HEK293 (cell line): ENCODE data around the gene ZNF48.

Source experiments
- GLIS1 ChIP-seq: fragments of 450-650 bp; formaldehyde crosslinking; IDR thresholded peaks from 2 replicates; pipeline ENCODE4 v1.5.1; 2016; ENCODE audit warnings: missing biosample characterization, missing genetic modification characterization
- KLF8 ChIP-seq: fragments of 450-650 bp; formaldehyde crosslinking; IDR thresholded peaks from 2 replicates; pipeline ENCODE4 v1.5.1; 2016; ENCODE audit warnings: missing biosample characterization, missing genetic modification characterization
- KLF9 ChIP-seq: fragments of 450-650 bp; formaldehyde crosslinking; IDR thresholded peaks from 2 replicates; pipeline ENCODE4 v1.5.1; 2016; ENCODE audit warnings: missing biosample characterization, missing genetic modification characterization, low read depth
- PATZ1 ChIP-seq: fragments of 450-650 bp; formaldehyde crosslinking; IDR thresholded peaks from 2 replicates; pipeline ENCODE4 v1.5.1; 2016; ENCODE audit warnings: missing biosample characterization, missing genetic modification characterization
- PBX3 ChIP-seq: sonication (generic); formaldehyde crosslinking; IDR thresholded peaks from 2 replicates; pipeline ENCODE4 v1.8.1; 2022; ENCODE audit warnings: mild to moderate bottlenecking, moderate library complexity, missing genetic modification reagents
- PRDM6 ChIP-seq: fragments of 450-650 bp; formaldehyde crosslinking; IDR thresholded peaks from 2 replicates; pipeline ENCODE4 v1.5.1; 2017; ENCODE audit warnings: missing biosample characterization, missing genetic modification characterization
- REST ChIP-seq: fragments of 450-650 bp; formaldehyde crosslinking; IDR thresholded peaks from 2 replicates; pipeline ENCODE4 v1.5.1; 2016; ENCODE audit warnings: missing biosample characterization, missing genetic modification characterization
- SETDB1 ChIP-seq: IDR thresholded peaks from one replicate; pipeline ENCODE4 v1.6.1; 2017; ENCODE audit warnings: mild to moderate bottlenecking, low read length, moderate library complexity, mixed read lengths; ENCODE audit not compliant: insufficient read length
- ZBTB1 ChIP-seq: fragments of 450-650 bp; formaldehyde crosslinking; IDR thresholded peaks from 2 replicates; pipeline ENCODE4 v1.5.1; 2016; ENCODE audit warnings: missing biosample characterization, missing genetic modification characterization
- ZBTB20 ChIP-seq: fragments of 450-650 bp; formaldehyde crosslinking; IDR thresholded peaks from 2 replicates; pipeline ENCODE4 v1.5.1; 2016; ENCODE audit warnings: missing biosample characterization, missing genetic modification characterization
- ZEB2 ChIP-seq: fragments of 450-650 bp; formaldehyde crosslinking; IDR thresholded peaks from 2 replicates; pipeline ENCODE4 v1.5.1; 2016; ENCODE audit warnings: missing biosample characterization, missing genetic modification characterization
- ZNF121 ChIP-seq: fragments of 450-650 bp; formaldehyde crosslinking; IDR thresholded peaks from 2 replicates; pipeline ENCODE4 v1.5.1; 2016; ENCODE audit warnings: missing biosample characterization, missing genetic modification characterization
- ZNF18 ChIP-seq: fragments of 450-650 bp; formaldehyde crosslinking; IDR thresholded peaks from 2 replicates; pipeline ENCODE4 v1.5.1; 2016; ENCODE audit warnings: missing biosample characterization, missing genetic modification characterization
- ZNF223 ChIP-seq: fragments of 450-650 bp; formaldehyde crosslinking; IDR thresholded peaks from 2 replicates; pipeline ENCODE4 v1.5.1; 2016; ENCODE audit warnings: missing biosample characterization, missing genetic modification characterization
- ZNF26 ChIP-seq: fragments of 450-650 bp; formaldehyde crosslinking; IDR thresholded peaks from 2 replicates; pipeline ENCODE4 v1.5.1; 2016; ENCODE audit warnings: missing biosample characterization, missing genetic modification characterization
- ZNF292 ChIP-seq: fragments of 450-650 bp; formaldehyde crosslinking; IDR thresholded peaks from 2 replicates; pipeline ENCODE4 v1.5.1; 2016; ENCODE audit warnings: low read depth, missing biosample characterization, missing genetic modification characterization, borderline replicate concordance
- ZNF335 ChIP-seq: fragments of 450-650 bp; formaldehyde crosslinking; conservative IDR thresholded peaks from 2 replicates; pipeline ENCODE4 v1.5.1; 2016; ENCODE audit warnings: missing biosample characterization, missing genetic modification characterization
- ZNF404 ChIP-seq: fragments of 450-650 bp; formaldehyde crosslinking; IDR thresholded peaks from 2 replicates; pipeline ENCODE4 v1.5.1; 2017; ENCODE audit warnings: missing biosample characterization, missing genetic modification characterization
- ZNF501 ChIP-seq: fragments of 450-650 bp; formaldehyde crosslinking; IDR thresholded peaks from 2 replicates; pipeline ENCODE4 v1.5.1; 2016; ENCODE audit warnings: missing biosample characterization, missing genetic modification characterization
- ZNF521 ChIP-seq: fragments of 450-650 bp; formaldehyde crosslinking; IDR thresholded peaks from 2 replicates; pipeline ENCODE4 v1.5.1; 2017; ENCODE audit warnings: missing biosample characterization, mild to moderate bottlenecking, missing genetic modification characterization
- ZNF549 ChIP-seq: fragments of 450-650 bp; IDR thresholded peaks from 2 replicates; pipeline ENCODE4 v1.5.1; 2018; ENCODE audit warnings: missing biosample characterization, missing genetic modification characterization, mild to moderate bottlenecking, inconsistent platforms, moderate library complexity
- ZNF558 ChIP-seq: fragments of 450-650 bp; formaldehyde crosslinking; IDR thresholded peaks from 2 replicates; pipeline ENCODE4 v1.5.1; 2016; ENCODE audit warnings: missing biosample characterization, missing genetic modification characterization
- ZNF645 ChIP-seq: fragments of 450-650 bp; formaldehyde crosslinking; IDR thresholded peaks from 2 replicates; pipeline ENCODE4; 2016; ENCODE audit warnings: missing biosample characterization, missing genetic modification characterization
- ZNF658 ChIP-seq: fragments of 450-650 bp; formaldehyde crosslinking; IDR thresholded peaks from 2 replicates; pipeline ENCODE4; 2016; ENCODE audit warnings: missing biosample characterization, missing genetic modification characterization
- ZNF791 ChIP-seq: fragments of 450-650 bp; formaldehyde crosslinking; IDR thresholded peaks from 2 replicates; pipeline ENCODE4 v1.5.1; 2016; ENCODE audit warnings: missing biosample characterization, missing genetic modification characterization
- TF ChIP-seq, protein P1 (sequence below): fragments of 450-650 bp; formaldehyde crosslinking; IDR thresholded peaks from 2 replicates; pipeline ENCODE4 v1.5.1; 2017; ENCODE audit warnings: missing biosample characterization, missing genetic modification characterization

Gene ZNF48

GRCh38 chr16:30377812-30378235 lies 17.4 kb upstream of the ZNF48 start (continued):
- TF ChIP-seq ZNF121 (tag by site-specific recombination) (no peak; the same call in 1 of the 2 replicates), ZNF18 (tag by site-specific recombination) (0 out of 2 replicates have a peak, but pooled peaks have one; percentile 24), ZEB2 (tag by site-specific recombination) (peak; percentile 45; the same call in 1 of the 2 replicates), REST (tag by site-specific recombination) (no peak), ZBTB20 (no peak; the same call in 1 of the 2 replicates), ZNF404 (tag by site-specific recombination) (no peak), ZNF223 (no peak), PBX3 (CRISPR knock-in tag) (peak; percentile 66; the same call in 1 of the 2 replicates), ZNF549 (tag by site-specific recombination) (no peak), ZNF335 (tag by site-specific recombination) (peak; percentile 95), ZNF645 (tag by site-specific recombination) (no peak), ZNF521 (no peak), PRDM6 (tag by site-specific recombination) (no peak), GLIS1 (tag by site-specific recombination) (no peak), KLF8 (peak; percentile 29; the same call in 1 of the 2 replicates), PATZ1 (tag by site-specific recombination) (0 out of 2 replicates have a peak, but pooled peaks have one; percentile 38), ZNF26 (tag by site-specific recombination) (no peak), SETDB1 (no peak), ZNF558 (tag by site-specific recombination) (no peak), ZBTB1 (no peak), ZNF658 (tag by site-specific recombination) (no peak), KLF9 (tag by site-specific recombination) (no peak), ZNF501 (tag by site-specific recombination) (no peak; the same call in 1 of the 2 replicates), ZNF292 (tag by site-specific recombination) (no peak), ZNF791 (tag by site-specific recombination) (no peak)
- TF ChIP-seq, protein P1, sequence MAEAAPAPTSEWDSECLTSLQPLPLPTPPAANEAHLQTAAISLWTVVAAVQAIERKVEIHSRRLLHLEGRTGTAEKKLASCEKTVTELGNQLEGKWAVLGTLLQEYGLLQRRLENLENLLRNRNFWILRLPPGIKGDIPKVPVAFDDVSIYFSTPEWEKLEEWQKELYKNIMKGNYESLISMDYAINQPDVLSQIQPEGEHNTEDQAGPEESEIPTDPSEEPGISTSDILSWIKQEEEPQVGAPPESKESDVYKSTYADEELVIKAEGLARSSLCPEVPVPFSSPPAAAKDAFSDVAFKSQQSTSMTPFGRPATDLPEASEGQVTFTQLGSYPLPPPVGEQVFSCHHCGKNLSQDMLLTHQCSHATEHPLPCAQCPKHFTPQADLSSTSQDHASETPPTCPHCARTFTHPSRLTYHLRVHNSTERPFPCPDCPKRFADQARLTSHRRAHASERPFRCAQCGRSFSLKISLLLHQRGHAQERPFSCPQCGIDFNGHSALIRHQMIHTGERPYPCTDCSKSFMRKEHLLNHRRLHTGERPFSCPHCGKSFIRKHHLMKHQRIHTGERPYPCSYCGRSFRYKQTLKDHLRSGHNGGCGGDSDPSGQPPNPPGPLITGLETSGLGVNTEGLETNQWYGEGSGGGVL (tag by site-specific recombination), result no peak
